ENCODE measurements around the gene CNGB1. TPM values are rescaled to one million over a fixed set of nuclear protein-coding genes. Genes with fewer than 3 reads are reported as not detected.

CNGB1 gene
- total RNA-seq, 2 experiments from 2014 or later: not detected

- CTCF ChIA-PET (ENCODE audit: unreplicated experiment): no interaction called here
- intact Hi-C loops (cut with micrococcal nuclease; ENCODE audit: unreplicated experiment): no loop called here
- no peak overlapping the region for H3K27ac ChIP-seq (ENCODE audit: low read depth, low read length, poor library complexity, severe bottlenecking)
- no peaks in the 10 kb centered on the region for H4K20me1 ChIP-seq (ENCODE audit: insufficient read depth, low read length)
- H3K4me2 ChIP-seq (ENCODE audit: low read length): no peak overlapping the region
- TF ChIP-seq CTCF (conservative IDR thresholded peaks at IDR 0.05; ENCODE audit: low read length) (no peak), EZH2phosphoT487 (IDR thresholded peaks at IDR 0.05; ENCODE audit: borderline replicate concordance, low read depth, low read length) (no peak)
- H3K36me3 ChIP-seq (ENCODE audit: insufficient read depth, low read length): no peaks in the 10 kb centered on the region
- no peaks in the 10 kb centered on the region for H3K9me3 ChIP-seq (ENCODE audit: low read length)
- no peaks in the 10 kb centered on the region for H3K4me1 ChIP-seq (ENCODE audit: insufficient read depth, low read length, poor library complexity, severe bottlenecking)
- POLR2A ChIA-PET: no interaction called here
- H3K79me2 ChIP-seq (ENCODE audit: insufficient read depth, low read depth, low read length): no peaks in the 10 kb centered on the region
- DNase-seq (ENCODE audit: low spot score): no peak
- no TSS peak for BruUV-seq (replicated peaks)
- no peak overlapping the region for H3K4me3 ChIP-seq (ENCODE audit: low read depth, low read length, poor library complexity, severe bottlenecking)
- no peak overlapping the region for H2AFZ ChIP-seq (ENCODE audit: low read length)
- H3K9me2 ChIP-seq (ENCODE audit: insufficient read depth, low read length): no peaks in the 10 kb centered on the region
Measured at GRCh38 chr16:57912529-57913260, 58.2 kb downstream of the CNGB1 start.

- BruUV-seq (replicated peaks): no TSS peak
- TF ChIP-seq EZH2phosphoT487 (IDR thresholded peaks at IDR 0.05; ENCODE audit: borderline replicate concordance, low read depth, low read length) (no peak), CTCF (conservative IDR thresholded peaks at IDR 0.05; ENCODE audit: low read length) (no peak)
- no peaks in the 10 kb centered on the region for H3K4me1 ChIP-seq (ENCODE audit: insufficient read depth, low read length, poor library complexity, severe bottlenecking)
- no peak for DNase-seq (ENCODE audit: low spot score)
- intact Hi-C loops (cut with micrococcal nuclease; ENCODE audit: unreplicated experiment): no loop called here
- H3K4me3 ChIP-seq (ENCODE audit: low read depth, low read length, poor library complexity, severe bottlenecking): no peak overlapping the region
- no peaks in the 10 kb centered on the region for H3K79me2 ChIP-seq (ENCODE audit: insufficient read depth, low read depth, low read length)
- H3K27ac ChIP-seq (ENCODE audit: low read depth, low read length, poor library complexity, severe bottlenecking): no peak overlapping the region
- CTCF ChIA-PET (ENCODE audit: unreplicated experiment): no interaction called here
- no peaks in the 10 kb centered on the region for H4K20me1 ChIP-seq (ENCODE audit: insufficient read depth, low read length)
- no peak overlapping the region for H3K4me2 ChIP-seq (ENCODE audit: low read length)
- no peaks in the 10 kb centered on the region for H3K9me2 ChIP-seq (ENCODE audit: insufficient read depth, low read length)
- no peaks in the 10 kb centered on the region for H3K36me3 ChIP-seq (ENCODE audit: insufficient read depth, low read length)
- H3K9me3 ChIP-seq (ENCODE audit: low read length): no peaks in the 10 kb centered on the region
- POLR2A ChIA-PET: no interaction called here
- no peak overlapping the region for H2AFZ ChIP-seq (ENCODE audit: low read length)
Measured at GRCh38 chr16:57911743-57912142, 59.2 kb downstream of the CNGB1 start.

- Histone ChIP-seq H4K20me1 (ENCODE audit: insufficient read depth, low read length) (no peaks in the 10 kb centered on the region), H3K79me2 (ENCODE audit: insufficient read depth, low read depth, low read length) (no peaks in the 10 kb centered on the region), H3K4me1 (ENCODE audit: insufficient read depth, low read length, poor library complexity, severe bottlenecking) (no peaks in the 10 kb centered on the region), H3K27ac (ENCODE audit: low read depth, low read length, poor library complexity, severe bottlenecking) (no peak overlapping the region), H2AFZ (ENCODE audit: low read length) (no peak overlapping the region), H3K4me2 (ENCODE audit: low read length) (no peak overlapping the region), H3K9me2 (ENCODE audit: insufficient read depth, low read length) (no peaks in the 10 kb centered on the region), H3K4me3 (ENCODE audit: low read depth, low read length, poor library complexity, severe bottlenecking) (no peak overlapping the region), H3K36me3 (ENCODE audit: insufficient read depth, low read length) (no peaks in the 10 kb centered on the region), H3K9me3 (ENCODE audit: low read length) (no peaks in the 10 kb centered on the region)
- intact Hi-C loops (cut with micrococcal nuclease; ENCODE audit: unreplicated experiment): no loop called here
- CTCF ChIA-PET (ENCODE audit: unreplicated experiment): no interaction called here
- no TSS peak for BruUV-seq (replicated peaks)
- POLR2A ChIA-PET: no interaction called here
- no peak for DNase-seq (ENCODE audit: low spot score)
- no peak for TF ChIP-seq CTCF (conservative IDR thresholded peaks at IDR 0.05; ENCODE audit: low read length)
- no peak for TF ChIP-seq EZH2phosphoT487 (IDR thresholded peaks at IDR 0.05; ENCODE audit: borderline replicate concordance, low read depth, low read length)
Measured at GRCh38 chr16:57910696-57911095, 60.2 kb downstream of the CNGB1 start.

All from OCI-LY7 (cell line).